Measurements from ENCODE around the gene ESR2.
"Not testable (repeated sequence)": the region's sequence is repeated elsewhere in the genome, so short reads cannot be mapped to it uniquely, and the experiment has no call there.

The ESR2 gene

GRCh38 chr14:64293976-64294671 is at the start of gene ESR2:
TSS of gene ESR2 (minus strand) at chr14:64294371. CDS start at chr14:64282985, 11,386 bp downstream.
- peak; percentile 6 for DNase-seq

GRCh38 chr14:64340560-64341196 is 46.5 kb upstream of the ESR2 start:
- no peak for DNase-seq

GRCh38 chr14:64338616-64339316 is 44.6 kb upstream of the ESR2 start:
- DNase-seq: peak; percentile 89

- peak; percentile 25 for DNase-seq
Measured at GRCh38 chr14:64337888-64338615, 43.9 kb upstream of the ESR2 start.

- no peak for DNase-seq
Measured at GRCh38 chr14:64329149-64329548, 35.0 kb upstream of the ESR2 start.

GRCh38 chr14:64326502-64326901 is 32.3 kb upstream of the ESR2 start:
- no peak for DNase-seq

- no peak for DNase-seq
Measured at GRCh38 chr14:64324895-64325294, 30.7 kb upstream of the ESR2 start.

- DNase-seq: no peak
Measured at GRCh38 chr14:64324461-64324860, 30.3 kb upstream of the ESR2 start.

- not testable (repeated sequence) for DNase-seq
Measured at GRCh38 chr14:64320362-64320761, 26.2 kb upstream of the ESR2 start.

- not testable (repeated sequence) for DNase-seq
Measured at GRCh38 chr14:64318695-64319094, 24.5 kb upstream of the ESR2 start.

- DNase-seq: no peak
Measured at GRCh38 chr14:64303471-64303917, 9.3 kb upstream of the ESR2 start.

GRCh38 chr14:64298773-64299172 is 4.6 kb upstream of the ESR2 start:
- no peak for DNase-seq

GRCh38 chr14:64296561-64296960 is 2.4 kb upstream of the ESR2 start:
- no peak for DNase-seq

GRCh38 chr14:64294672-64295413 is 672 bp upstream of the ESR2 start:
- DNase-seq: peak; percentile 85

GRCh38 chr14:64292197-64292596 is 2.0 kb downstream of the ESR2 start:
- peak; percentile 9 for DNase-seq

- no peak for DNase-seq
Measured at GRCh38 chr14:64289571-64289970, 4.6 kb downstream of the ESR2 start.

- DNase-seq: no peak
Measured at GRCh38 chr14:64281805-64282204, 12.4 kb downstream of the ESR2 start.

- peak; percentile 25 for DNase-seq
Measured at GRCh38 chr14:64279704-64280668, 14.2 kb downstream of the ESR2 start.

- DNase-seq: no peak
Measured at GRCh38 chr14:64278458-64278857, 15.7 kb downstream of the ESR2 start.

- DNase-seq: no peak
Measured at GRCh38 chr14:64272019-64272418, 22.2 kb downstream of the ESR2 start.

GRCh38 chr14:64266239-64266638 is 27.9 kb downstream of the ESR2 start:
- no peak for DNase-seq
